Gastroesophageal sphincter (tissue), 3 donors: ENCODE data around the gene BTBD16.

ENCODE experiments used
- CTCF ChIP-seq, 4 experiments: fragments of 200-600 bp in 2 of 4; fragments of 450-650 bp in 2 of 4; sonication (generic) in 1 of 4; IDR thresholded peaks; one replicate each; pipeline ENCODE4 v1.5.1; 2017 to 2019; ENCODE audit warnings: antibody characterized with exemption in 4 of 4, mild to moderate bottlenecking in 2 of 4, moderate library complexity in 2 of 4
- EP300 ChIP-seq: sonication (generic); formaldehyde crosslinking; IDR thresholded peaks from one replicate; pipeline ENCODE4 v1.6.1; 2017; ENCODE audit warnings: antibody characterized with exemption, mild to moderate bottlenecking
- POLR2A ChIP-seq, 2 donors: fragments of 450-650 bp; IDR thresholded peaks; one replicate each; pipeline ENCODE4 v1.6.1; 2017; ENCODE audit warnings: antibody characterized with exemption in 2 of 2, mild to moderate bottlenecking in 2 of 2, moderate library complexity in 1 of 2
- POLR2AphosphoS5 ChIP-seq: sonication (generic); formaldehyde crosslinking; IDR thresholded peaks from one replicate; pipeline ENCODE4 v1.6.1; 2017; ENCODE audit warnings: antibody characterized with exemption

- TF ChIP-seq CTCF (IDR thresholded peaks at IDR 0.05) (no peak), POLR2AphosphoS5 (no peak), EP300 (no peak), POLR2A (IDR thresholded peaks at IDR 0.05) (no peak)
Measured at GRCh38 chr10:122336961-122337360, 65.9 kb downstream of the BTBD16 start.
